ENCODE data around the gene KDM8. TPM values are rescaled to one million over a fixed set of nuclear protein-coding genes. Genes with fewer than 3 reads are reported as not detected.

Gene KDM8
- total and polyA plus RNA-seq, 9 of the 15 experiments (the other 6 are each of a cell fraction or from before 2014, with no cell fraction given) = 0.61 to 9.1 (median 5.4) TPM

DNA sequence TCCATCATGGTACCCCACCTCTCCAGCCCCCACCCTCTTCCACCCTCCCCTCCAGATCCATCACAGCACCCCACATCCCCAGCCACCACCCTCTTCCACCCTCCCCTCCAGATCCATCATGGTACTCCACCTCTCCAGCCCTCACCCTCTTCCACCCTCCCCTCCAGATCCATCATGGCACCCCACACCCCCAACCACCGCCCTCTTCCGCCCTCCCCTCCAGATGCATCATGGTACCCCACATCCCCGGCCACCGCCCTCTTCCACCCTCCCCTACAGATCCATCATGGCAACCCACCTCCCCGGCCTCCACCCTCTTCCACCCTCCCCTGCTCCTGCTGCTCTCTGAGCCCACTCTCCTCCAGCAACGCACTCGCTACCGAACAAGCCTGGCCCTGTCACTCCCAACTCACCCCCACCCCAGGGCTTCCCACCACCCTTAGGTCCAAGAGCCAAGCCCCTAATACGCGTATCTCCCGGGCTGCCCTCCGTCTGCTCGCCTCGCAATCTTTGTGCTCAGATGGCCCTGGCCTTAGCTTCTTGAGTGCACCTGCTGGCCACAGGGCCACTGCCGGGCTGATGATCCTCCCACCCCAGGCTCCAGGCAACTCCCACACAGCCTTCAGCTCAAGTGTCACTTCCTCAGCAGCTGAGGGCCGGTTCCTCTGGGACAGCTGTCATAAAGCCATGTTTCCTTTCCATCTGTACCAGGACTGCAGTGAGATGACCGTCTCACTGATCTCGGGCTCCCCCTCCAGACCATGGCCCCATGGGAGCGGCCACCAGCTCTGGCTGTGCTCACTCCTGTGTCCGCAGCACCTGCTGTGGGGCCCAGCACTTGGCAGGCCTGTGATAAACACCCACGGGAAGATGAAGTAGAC is 25.5 kb downstream of the KDM8 start:
- intact Hi-C loops (cut with micrococcal nuclease) = loop anchor here (5.0 kb wide), 1 partner anchor 47 kb away; no protein-coding TSS in a partner anchor
- ATAC-seq (peak; percentile 84), FAIRE-seq (peak; percentile 81), DNase-seq (ENCODE audit: extremely low read depth in 1 of 4, low spot score in 3 of 4) (peak in 3 of 4 experiments; percentile 38 to 57 (median 40))
- Histone ChIP-seq H2AFZ (ENCODE audit: low read depth, low read length) (no peak overlapping the region), H3K9me1 (ENCODE audit: control insufficient read depth, insufficient read depth, low read length) (no peaks in the 10 kb centered on the region), H3K4me1 (replicated peaks in 1 of 2; ENCODE audit: control insufficient read depth in 2 of 2, insufficient read depth in 2 of 2, low read length in 2 of 2) (peaks cover 0 to 33% of the 10 kb centered on the region in 2 experiments; a peak in 3 of 5 replicates), H3K27me3 (ENCODE audit: control insufficient read depth in 2 of 2, insufficient read depth in 2 of 2, low read length in 2 of 2) (no peaks in the 10 kb centered on the region), H4K20me1 (replicated peaks; ENCODE audit: control insufficient read depth, insufficient read depth, low read length) (no peaks in the 10 kb centered on the region), H3K79me2 (ENCODE audit: control insufficient read depth, insufficient read depth, low read length) (no peaks in the 10 kb centered on the region), H3K36me3 (ENCODE audit: control insufficient read depth, insufficient read depth, low read length) (peaks cover 28% of the 10 kb centered on the region; the same call in 2 of the 3 replicates), H3K4me3 (no peak overlapping the region), H3K9ac (ENCODE audit: insufficient read depth in 1 of 2, low read depth in 2 of 2, low read length in 2 of 2) (peak overlapping the region in 1 of 2 experiments; percentile 74; a peak in 2 of 4 replicates), H3K9me3 (replicated peaks; ENCODE audit: control insufficient read depth, insufficient read depth, low read depth, low read length) (no peaks in the 10 kb centered on the region), H3K27ac (ENCODE audit: extremely low read depth, low read depth, low read length) (no peak overlapping the region), H3K4me2 (ENCODE audit: insufficient read depth, low read length) (no peak overlapping the region)
- BruUV-seq (replicated peaks) = no TSS peak
- CTCF ChIA-PET (ENCODE audit: low intra/inter-chr PET ratio) = interaction anchor here (0.6 to 0.8 kb wide), 2 partner anchors 50 to 140 kb away, joined by 3 read pairs; no protein-coding TSS in a partner anchor
- in situ Hi-C loops (cut with MboI) = no loop called here
- WGBS (ENCODE audit: insufficient coverage, low coverage, missing lambda C conversion rate) = 50% methylated on average over 21 of the region's 21 CpGs
- POLR2A ChIA-PET = interaction anchor here (1.2 kb wide), 1 partner anchor 30 kb away, joined by 4 read pairs; no protein-coding TSS in a partner anchor
- TF ChIP-seq PHTF2 (CRISPR knock-in tag; IDR thresholded peaks at IDR 0.05) (no peak), TEAD2 (tag; IDR thresholded peaks at IDR 0.05) (no peak), ETV5 (CRISPR knock-in tag; IDR thresholded peaks at IDR 0.05; ENCODE audit: low read depth) (0 out of 2 replicates have a peak, but pooled peaks have one; percentile 25), JUND (IDR thresholded peaks at IDR 0.05; ENCODE audit: borderline replicate concordance, low read depth, low read length) (peak; percentile 34; the same call in 1 of the 2 replicates), JUND (tag; IDR thresholded peaks at IDR 0.05; ENCODE audit: borderline replicate concordance, low read depth, low read length) (no peak), EGR1 (conservative IDR thresholded peaks at IDR 0.05) (0 out of 2 replicates have a peak, but pooled peaks have one; percentile 25), ZFX (CRISPR knock-in tag; IDR thresholded peaks at IDR 0.05) (no peak), ETV1 (tag; conservative IDR thresholded peaks at IDR 0.05; ENCODE audit: low read depth) (peak; percentile 47; the same call in 1 of the 2 replicates), KLF16 (IDR thresholded peaks at IDR 0.05) (peak; percentile 76; the same call in 1 of the 2 replicates), ZNF766 (CRISPR knock-in tag; conservative IDR thresholded peaks at IDR 0.05) (no peak), MTA3 (IDR thresholded peaks at IDR 0.05; ENCODE audit: borderline replicate concordance) (no peak), HDAC1 (IDR thresholded peaks at IDR 0.05) (0 out of 4 replicates have a peak, but pooled peaks of 1 of the 2 experiments have one; percentile 34), NR1H2 (CRISPR knock-in tag; IDR thresholded peaks at IDR 0.05) (no peak), SREBF2 (CRISPR knock-in tag; IDR thresholded peaks at IDR 0.05) (no peak)
- TF ChIP-seq, protein P1, sequence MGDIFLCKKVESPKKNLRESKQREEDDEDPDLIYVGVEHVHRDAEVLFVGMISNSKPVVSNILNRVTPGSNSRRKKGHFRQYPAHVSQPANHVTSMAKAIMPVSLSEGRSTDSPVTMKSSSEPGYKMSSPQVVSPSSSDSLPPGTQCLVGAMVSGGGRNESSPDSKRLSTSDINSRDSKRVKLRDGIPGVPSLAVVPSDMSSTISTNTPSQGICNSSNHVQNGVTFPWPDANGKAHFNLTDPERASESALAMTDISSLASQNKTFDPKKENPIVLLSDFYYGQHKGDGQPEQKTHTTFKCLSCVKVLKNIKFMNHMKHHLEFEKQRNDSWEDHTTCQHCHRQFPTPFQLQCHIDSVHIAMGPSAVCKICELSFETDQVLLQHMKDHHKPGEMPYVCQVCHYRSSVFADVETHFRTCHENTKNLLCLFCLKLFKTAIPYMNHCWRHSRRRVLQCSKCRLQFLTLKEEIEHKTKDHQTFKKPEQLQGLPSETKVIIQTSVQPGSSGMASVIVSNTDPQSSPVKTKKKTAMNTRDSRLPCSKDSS (IDR thresholded peaks at IDR 0.05; ENCODE audit: low read depth, partially characterized antibody) = no peak
- TF ChIP-seq, protein P2, sequence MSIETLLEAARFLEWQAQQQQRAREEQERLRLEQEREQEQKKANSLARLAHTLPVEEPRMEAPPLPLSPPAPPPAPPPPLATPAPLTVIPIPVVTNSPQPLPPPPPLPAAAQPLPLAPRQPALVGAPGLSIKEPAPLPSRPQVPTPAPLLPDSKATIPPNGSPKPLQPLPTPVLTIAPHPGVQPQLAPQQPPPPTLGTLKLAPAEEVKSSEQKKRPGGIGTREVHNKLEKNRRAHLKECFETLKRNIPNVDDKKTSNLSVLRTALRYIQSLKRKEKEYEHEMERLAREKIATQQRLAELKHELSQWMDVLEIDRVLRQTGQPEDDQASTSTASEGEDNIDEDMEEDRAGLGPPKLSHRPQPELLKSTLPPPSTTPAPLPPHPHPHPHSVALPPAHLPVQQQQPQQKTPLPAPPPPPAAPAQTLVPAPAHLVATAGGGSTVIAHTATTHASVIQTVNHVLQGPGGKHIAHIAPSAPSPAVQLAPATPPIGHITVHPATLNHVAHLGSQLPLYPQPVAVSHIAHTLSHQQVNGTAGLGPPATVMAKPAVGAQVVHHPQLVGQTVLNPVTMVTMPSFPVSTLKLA (conservative IDR thresholded peaks at IDR 0.05) = peak in 1 of 2 experiments; percentile 42; a peak in 2 of 4 replicates
- TF ChIP-seq, protein P3, sequence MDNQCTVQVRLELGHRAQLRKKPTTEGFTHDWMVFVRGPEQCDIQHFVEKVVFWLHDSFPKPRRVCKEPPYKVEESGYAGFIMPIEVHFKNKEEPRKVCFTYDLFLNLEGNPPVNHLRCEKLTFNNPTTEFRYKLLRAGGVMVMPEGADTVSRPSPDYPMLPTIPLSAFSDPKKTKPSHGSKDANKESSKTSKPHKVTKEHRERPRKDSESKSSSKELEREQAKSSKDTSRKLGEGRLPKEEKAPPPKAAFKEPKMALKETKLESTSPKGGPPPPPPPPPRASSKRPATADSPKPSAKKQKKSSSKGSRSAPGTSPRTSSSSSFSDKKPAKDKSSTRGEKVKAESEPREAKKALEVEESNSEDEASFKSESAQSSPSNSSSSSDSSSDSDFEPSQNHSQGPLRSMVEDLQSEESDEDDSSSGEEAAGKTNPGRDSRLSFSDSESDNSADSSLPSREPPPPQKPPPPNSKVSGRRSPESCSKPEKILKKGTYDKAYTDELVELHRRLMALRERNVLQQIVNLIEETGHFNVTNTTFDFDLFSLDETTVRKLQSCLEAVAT (IDR thresholded peaks at IDR 0.05) = peak in 1 of 2 experiments; percentile 97; a peak in 2 of 4 replicates

Measured in K562 (cell line).